Measurements from ENCODE around the gene RBM47. TPM values are rescaled to one million over a fixed set of nuclear protein-coding genes. Genes with fewer than 3 reads are reported as not detected.

The RBM47 gene
- total RNA-seq, 1 experiment from 2014 or later, result 78.0 TPM

- ChIA-PET CTCF (no interaction called here), POLR2A (ENCODE audit: unreplicated experiment) (no interaction called here)
- Histone ChIP-seq H4K20me1 (ENCODE audit: insufficient read depth) (no peaks in the 10 kb centered on the region), H3K4me1 (replicated peaks; ENCODE audit: insufficient read depth) (no peaks in the 10 kb centered on the region), H3F3A (ENCODE audit: insufficient read depth, low read depth) (peaks cover 28% of the 10 kb centered on the region), H3K36me3 (ENCODE audit: low read depth) (peaks cover 35% of the 10 kb centered on the region), H3K9me2 (ENCODE audit: insufficient read depth) (no peaks in the 10 kb centered on the region), H3K27ac (no peak overlapping the region), H3K79me2 (ENCODE audit: low read depth) (no peaks in the 10 kb centered on the region; the same call in 1 of the 2 replicates), H2AFZ (no peak overlapping the region), H3K27me3 (ENCODE audit: insufficient read depth, low read depth) (no peaks in the 10 kb centered on the region), H3K9me3 (ENCODE audit: insufficient read depth, low read depth) (no peaks in the 10 kb centered on the region), H3K4me2 (no peak overlapping the region), H3K4me3 (no peak overlapping the region)
- no peak for TF ChIP-seq EZH2 (IDR thresholded peaks at IDR 0.05; ENCODE audit: low read depth)
- TF ChIP-seq CTCF (conservative IDR thresholded peaks at IDR 0.05), result no peak
- intact Hi-C loops (cut with micrococcal nuclease; ENCODE audit: unreplicated experiment), result no loop called here
- no TSS peak for BruUV-seq (replicated peaks)
- DNase-seq, result no peak
These were observed 207.6 kb downstream of the RBM47 start for GRCh38 chr4:40421839-40422708.

GRCh38 chr4:40419231-40419912 is 210.3 kb downstream of the RBM47 start:
- Histone ChIP-seq H4K20me1 (ENCODE audit: insufficient read depth) (no peaks in the 10 kb centered on the region), H3K4me3 (no peak overlapping the region), H3K27me3 (ENCODE audit: insufficient read depth, low read depth) (no peaks in the 10 kb centered on the region), H2AFZ (no peak overlapping the region), H3K9me2 (ENCODE audit: insufficient read depth) (no peaks in the 10 kb centered on the region), H3K79me2 (ENCODE audit: low read depth) (no peaks in the 10 kb centered on the region; the same call in 1 of the 2 replicates), H3K4me1 (replicated peaks; ENCODE audit: insufficient read depth) (no peaks in the 10 kb centered on the region), H3K36me3 (ENCODE audit: low read depth) (peaks cover 20% of the 10 kb centered on the region), H3K27ac (no peak overlapping the region), H3F3A (ENCODE audit: insufficient read depth, low read depth) (peaks cover 23% of the 10 kb centered on the region), H3K9me3 (ENCODE audit: insufficient read depth, low read depth) (no peaks in the 10 kb centered on the region), H3K4me2 (no peak overlapping the region)
- TF ChIP-seq CTCF (conservative IDR thresholded peaks at IDR 0.05), result no peak
- TF ChIP-seq EZH2 (IDR thresholded peaks at IDR 0.05; ENCODE audit: low read depth), result no peak
- DNase-seq, result no peak
- ChIA-PET POLR2A (ENCODE audit: unreplicated experiment) (interaction anchor here (0.6 kb wide), 1 partner anchor 55 kb away, joined by 3 read pairs; no protein-coding TSS in a partner anchor), CTCF (no interaction called here)
- BruUV-seq (replicated peaks), result no TSS peak
- intact Hi-C loops (cut with micrococcal nuclease; ENCODE audit: unreplicated experiment), result no loop called here

- no peaks in the 10 kb centered on the region for H3K27me3 ChIP-seq (ENCODE audit: insufficient read depth, low read depth)
- intact Hi-C loops (cut with micrococcal nuclease; ENCODE audit: unreplicated experiment), result no loop called here
- H3K4me2 ChIP-seq, result no peak overlapping the region
- no peak for DNase-seq
- H2AFZ ChIP-seq, result no peak overlapping the region
- ChIA-PET POLR2A (ENCODE audit: unreplicated experiment) (interaction anchor here (0.6 kb wide), 1 partner anchor 55 kb away, joined by 3 read pairs; no protein-coding TSS in a partner anchor), CTCF (no interaction called here)
- H3K9me3 ChIP-seq (ENCODE audit: insufficient read depth, low read depth), result no peaks in the 10 kb centered on the region
- BruUV-seq (replicated peaks), result no TSS peak
- H3K4me1 ChIP-seq (replicated peaks; ENCODE audit: insufficient read depth), result no peaks in the 10 kb centered on the region
- TF ChIP-seq EZH2 (IDR thresholded peaks at IDR 0.05; ENCODE audit: low read depth), result no peak
- TF ChIP-seq CTCF (conservative IDR thresholded peaks at IDR 0.05), result no peak
- no peaks in the 10 kb centered on the region for H3K9me2 ChIP-seq (ENCODE audit: insufficient read depth)
- H3K36me3 ChIP-seq (ENCODE audit: low read depth), result peaks cover 18% of the 10 kb centered on the region
- H3F3A ChIP-seq (ENCODE audit: insufficient read depth, low read depth), result peaks cover 19% of the 10 kb centered on the region
- H3K27ac ChIP-seq, result no peak overlapping the region
- no peak overlapping the region for H3K4me3 ChIP-seq
- no peaks in the 10 kb centered on the region; the same call in 1 of the 2 replicates for H3K79me2 ChIP-seq (ENCODE audit: low read depth)
- no peaks in the 10 kb centered on the region for H4K20me1 ChIP-seq (ENCODE audit: insufficient read depth)
These were observed 211.0 kb downstream of the RBM47 start for GRCh38 chr4:40418430-40419230.
